Measurements from ENCODE around the gene FGD5.

The FGD5 gene

GRCh38 chr3:14845826-14846225 is 27.1 kb downstream of the FGD5 start:
- TF ChIP-seq CTCF (IDR thresholded peaks at IDR 0.05): no peak
- no peaks in the 10 kb centered on the region for H3K36me3 ChIP-seq (ENCODE audit: control insufficient read depth, insufficient read depth, low read length)
- no peaks in the 10 kb centered on the region for H3K9me3 ChIP-seq (ENCODE audit: control insufficient read depth, low read length)
- H3K27ac ChIP-seq: no peak overlapping the region
- no peak overlapping the region for H2AFZ ChIP-seq
- H3K9ac ChIP-seq: no peak overlapping the region
- H3K4me3 ChIP-seq (ENCODE audit: low read depth, low read length): no peak overlapping the region
- no peak overlapping the region for H3K4me2 ChIP-seq (ENCODE audit: low read length)
- no peaks in the 10 kb centered on the region for H3K4me1 ChIP-seq
- no peaks in the 10 kb centered on the region for H3K27me3 ChIP-seq (ENCODE audit: control insufficient read depth, insufficient read depth, low read length)
- H3K79me2 ChIP-seq: no peaks in the 10 kb centered on the region

GRCh38 chr3:14846226-14846880 is 27.6 kb downstream of the FGD5 start:
- H3K4me3 ChIP-seq (ENCODE audit: low read depth, low read length): no peak overlapping the region
- H3K9me3 ChIP-seq (ENCODE audit: control insufficient read depth, low read length): no peaks in the 10 kb centered on the region
- no peak for TF ChIP-seq CTCF (IDR thresholded peaks at IDR 0.05)
- H3K27ac ChIP-seq: no peak overlapping the region
- no peak overlapping the region for H3K9ac ChIP-seq
- no peak overlapping the region for H2AFZ ChIP-seq
- no peaks in the 10 kb centered on the region for H3K79me2 ChIP-seq
- H3K4me1 ChIP-seq: no peaks in the 10 kb centered on the region
- no peak overlapping the region for H3K4me2 ChIP-seq (ENCODE audit: low read length)
- H3K27me3 ChIP-seq (ENCODE audit: control insufficient read depth, insufficient read depth, low read length): no peaks in the 10 kb centered on the region
- H3K36me3 ChIP-seq (ENCODE audit: control insufficient read depth, insufficient read depth, low read length): no peaks in the 10 kb centered on the region

GRCh38 chr3:14847613-14848541 is 29.1 kb downstream of the FGD5 start:
- Histone ChIP-seq H3K4me3 (ENCODE audit: low read depth, low read length) (no peak overlapping the region), H3K4me2 (ENCODE audit: low read length) (no peak overlapping the region), H3K27me3 (ENCODE audit: control insufficient read depth, insufficient read depth, low read length) (no peaks in the 10 kb centered on the region), H3K9me3 (ENCODE audit: control insufficient read depth, low read length) (no peaks in the 10 kb centered on the region), H3K27ac (peak overlapping the region; percentile 44), H3K9ac (no peak overlapping the region), H2AFZ (no peak overlapping the region), H3K79me2 (no peaks in the 10 kb centered on the region), H3K36me3 (ENCODE audit: control insufficient read depth, insufficient read depth, low read length) (no peaks in the 10 kb centered on the region), H3K4me1 (no peaks in the 10 kb centered on the region)
- TF ChIP-seq CTCF (IDR thresholded peaks at IDR 0.05): no peak

- H2AFZ ChIP-seq: no peak overlapping the region
- no peaks in the 10 kb centered on the region for H3K36me3 ChIP-seq (ENCODE audit: control insufficient read depth, insufficient read depth, low read length)
- H3K4me1 ChIP-seq: no peaks in the 10 kb centered on the region
- H3K79me2 ChIP-seq: no peaks in the 10 kb centered on the region
- H3K4me2 ChIP-seq (ENCODE audit: low read length): no peak overlapping the region
- H3K27ac ChIP-seq: no peak overlapping the region
- H3K9ac ChIP-seq: no peak overlapping the region
- no peaks in the 10 kb centered on the region for H3K9me3 ChIP-seq (ENCODE audit: control insufficient read depth, low read length)
- H3K27me3 ChIP-seq (ENCODE audit: control insufficient read depth, insufficient read depth, low read length): no peaks in the 10 kb centered on the region
- no peak for TF ChIP-seq CTCF (IDR thresholded peaks at IDR 0.05)
- no peak overlapping the region for H3K4me3 ChIP-seq (ENCODE audit: low read depth, low read length)
Measured at GRCh38 chr3:14848906-14849305, 30.1 kb downstream of the FGD5 start.

Measured in parathyroid adenoma (tissue), 2 donors.